ENCODE results near the gene IL25. TPM values are rescaled to one million over a fixed set of nuclear protein-coding genes. Genes with fewer than 3 reads are reported as not detected.

The IL25 gene
- total and polyA plus RNA-seq, 2 experiments from 2014 or later: not detected

DNA sequence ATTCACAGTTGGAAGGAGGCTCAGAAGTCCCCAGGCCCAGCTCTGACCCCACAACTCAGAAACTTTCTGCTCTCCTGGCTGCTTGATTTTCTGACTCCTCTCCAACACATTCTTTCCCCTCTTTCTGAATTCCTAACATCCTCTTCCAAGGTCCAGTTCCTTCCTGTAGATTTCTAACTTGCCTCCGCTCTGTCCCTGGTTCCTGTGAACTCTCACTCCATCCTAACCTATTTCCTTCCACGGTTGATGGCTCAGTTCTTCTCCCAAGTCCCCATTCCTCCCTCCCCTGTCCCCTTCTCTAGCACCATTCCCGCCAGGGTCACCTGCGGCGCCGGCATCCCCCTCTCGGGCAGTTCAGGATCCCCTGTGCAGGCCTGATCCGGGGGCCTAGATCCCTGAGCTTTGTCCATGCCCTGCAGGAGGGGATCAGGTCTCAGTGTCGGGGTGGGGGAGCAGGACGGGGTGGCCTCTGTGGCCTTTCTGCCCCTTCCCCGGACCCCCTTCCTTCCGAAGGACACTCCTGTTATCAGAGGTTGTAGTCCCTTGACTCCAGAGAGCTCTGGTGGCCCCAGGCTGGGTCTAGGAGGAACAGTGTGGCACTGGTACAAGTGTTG is 13.9 kb upstream of the IL25 start:
- Histone ChIP-seq H3K4me3 (no peak overlapping the region), H3K27me3 (ENCODE audit: insufficient read depth) (peaks cover 17% of the 10 kb centered on the region), H3K27ac (ENCODE audit: low read depth) (no peak overlapping the region), H4K20me1 (replicated peaks; ENCODE audit: insufficient read depth) (peaks cover 2% of the 10 kb centered on the region; the same call in 1 of the 2 replicates), H3K4me1 (ENCODE audit: insufficient read depth) (peaks cover 13% of the 10 kb centered on the region), H3K79me2 (replicated peaks; ENCODE audit: insufficient read depth) (no peaks in the 10 kb centered on the region), H2AFZ (no peak overlapping the region), H3K9me2 (ENCODE audit: insufficient read depth) (no peaks in the 10 kb centered on the region), H3K4me2 (no peak overlapping the region), H3F3A (replicated peaks; ENCODE audit: low read depth) (0 out of 2 replicates have a peak, but pooled peaks cover 3% of the 10 kb centered on the region), H3K36me3 (ENCODE audit: insufficient read depth) (no peaks in the 10 kb centered on the region)
- Mint-ChIP-seq H3K27ac (no peak overlapping the region), H3K9me3 (no peaks in the 10 kb centered on the region; the same call in 2 of the 3 replicates), H3K36me3 (ENCODE audit: low read depth) (peaks cover 33% of the 10 kb centered on the region), H3K4me1 (peaks cover 26% of the 10 kb centered on the region), H3K4me3 (no peak overlapping the region), H3K27me3 (ENCODE audit: insufficient read depth, low read depth, poor library complexity) (peaks cover 13% of the 10 kb centered on the region)
- no peak for DNase-seq (ENCODE audit: low spot score)
- TF ChIP-seq STAT1 (IDR thresholded peaks at IDR 0.05; ENCODE audit: unreplicated experiment) (no peak), CREB1 (CRISPR knock-in tag; IDR thresholded peaks at IDR 0.05; ENCODE audit: low read depth) (no peak), EZH2phosphoT487 (IDR thresholded peaks at IDR 0.05; ENCODE audit: unreplicated experiment) (no peak)
- no peak for ATAC-seq

- DNase-seq (ENCODE audit: low spot score): no peak
- TF ChIP-seq, protein P1, sequence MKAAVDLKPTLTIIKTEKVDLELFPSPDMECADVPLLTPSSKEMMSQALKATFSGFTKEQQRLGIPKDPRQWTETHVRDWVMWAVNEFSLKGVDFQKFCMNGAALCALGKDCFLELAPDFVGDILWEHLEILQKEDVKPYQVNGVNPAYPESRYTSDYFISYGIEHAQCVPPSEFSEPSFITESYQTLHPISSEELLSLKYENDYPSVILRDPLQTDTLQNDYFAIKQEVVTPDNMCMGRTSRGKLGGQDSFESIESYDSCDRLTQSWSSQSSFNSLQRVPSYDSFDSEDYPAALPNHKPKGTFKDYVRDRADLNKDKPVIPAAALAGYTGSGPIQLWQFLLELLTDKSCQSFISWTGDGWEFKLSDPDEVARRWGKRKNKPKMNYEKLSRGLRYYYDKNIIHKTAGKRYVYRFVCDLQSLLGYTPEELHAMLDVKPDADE (IDR thresholded peaks at IDR 0.05): no peak
- TF ChIP-seq EZH2phosphoT487 (IDR thresholded peaks at IDR 0.05; ENCODE audit: unreplicated experiment) (no peak), ZNF114 (CRISPR knock-in tag; IDR thresholded peaks at IDR 0.05) (no peak), NANOG (IDR thresholded peaks at IDR 0.05; ENCODE audit: borderline replicate concordance) (no peak), JUNB (IDR thresholded peaks at IDR 0.05; ENCODE audit: unreplicated experiment) (no peak), ZNF462 (CRISPR knock-in tag; IDR thresholded peaks at IDR 0.05) (no peak), STAT1 (IDR thresholded peaks at IDR 0.05; ENCODE audit: unreplicated experiment) (no peak), EZH2 (IDR thresholded peaks at IDR 0.05; ENCODE audit: low read depth, unreplicated experiment) (no peak), REST (IDR thresholded peaks at IDR 0.05; ENCODE audit: unreplicated experiment) (no peak)
Observed at GRCh38 chr14:23359167-23359626, 13.4 kb upstream of the IL25 start.

More at GRCh38 chr14:23359167-23359626, 13.4 kb upstream of the IL25 start:
- H3K27ac ChIP-seq (ENCODE audit: low read depth): no peak overlapping the region
- H4K20me1 ChIP-seq (replicated peaks; ENCODE audit: insufficient read depth): peaks cover 3% of the 10 kb centered on the region; the same call in 1 of the 2 replicates
- peaks cover 30% of the 10 kb centered on the region for H3K4me1 Mint-ChIP-seq
- H2AFZ ChIP-seq: no peak overlapping the region
- peaks cover 8% of the 10 kb centered on the region; the same call in 1 of the 2 replicates for H3F3A ChIP-seq (replicated peaks; ENCODE audit: low read depth)
- no peaks in the 10 kb centered on the region for H3K9me2 ChIP-seq (ENCODE audit: insufficient read depth)
- H3K4me3 ChIP-seq: no peak overlapping the region
- H3K27ac Mint-ChIP-seq: no peak overlapping the region
- no peak overlapping the region for H3K4me3 Mint-ChIP-seq
- no peaks in the 10 kb centered on the region for H3K79me2 ChIP-seq (replicated peaks; ENCODE audit: insufficient read depth)
- H3K36me3 ChIP-seq (ENCODE audit: insufficient read depth): no peaks in the 10 kb centered on the region
- no peaks in the 10 kb centered on the region; the same call in 2 of the 3 replicates for H3K9me3 Mint-ChIP-seq
- H3K27me3 ChIP-seq (ENCODE audit: insufficient read depth): peaks cover 17% of the 10 kb centered on the region
- H3K36me3 Mint-ChIP-seq (ENCODE audit: low read depth): peaks cover 33% of the 10 kb centered on the region
- peaks cover 18% of the 10 kb centered on the region for H3K4me1 ChIP-seq (ENCODE audit: insufficient read depth)
- ATAC-seq: no peak
- H3K27me3 Mint-ChIP-seq (ENCODE audit: insufficient read depth, low read depth, poor library complexity): peaks cover 14% of the 10 kb centered on the region
- no peak overlapping the region for H3K4me2 ChIP-seq

All from GM23338 (cell line).